Stromal cell of bone marrow (primary cell): Measurements from ENCODE around the gene TMEM62.
A peak's percentile ranks its signal among the peaks of the same experiment; 100 is the strongest.
"Not testable (repeated sequence)": the region's sequence is repeated elsewhere in the genome, so short reads cannot be mapped to it uniquely, and the experiment has no call there.

Source experiments
- DNase-seq: peaks from one replicate; pipeline ENCODE4 v3.0.0-alpha.2; 2012; ENCODE audit warnings: low read depth

The TMEM62 gene

GRCh38 chr15:43210172-43210745, 76.9 kb downstream of the TMEM62 start:
- no peak for DNase-seq

GRCh38 chr15:43210807-43211206, 77.4 kb downstream of the TMEM62 start:
- no peak for DNase-seq

- no peak for DNase-seq
Measured at GRCh38 chr15:43211224-43211735, 77.9 kb downstream of the TMEM62 start.

GRCh38 chr15:43212299-43212698, 78.9 kb downstream of the TMEM62 start:
- DNase-seq = no peak

GRCh38 chr15:43212951-43213350, 79.6 kb downstream of the TMEM62 start:
- no peak for DNase-seq

- no peak for DNase-seq
Measured at GRCh38 chr15:43213466-43213865, 80.1 kb downstream of the TMEM62 start.

GRCh38 chr15:43214169-43214568, 80.8 kb downstream of the TMEM62 start:
- no peak for DNase-seq

- DNase-seq = no peak
Measured at GRCh38 chr15:43214592-43215295, 81.4 kb downstream of the TMEM62 start.

- DNase-seq = peak; percentile 18
Measured at GRCh38 chr15:43215961-43216360, 82.6 kb downstream of the TMEM62 start.

GRCh38 chr15:43218908-43219706, 85.7 kb downstream of the TMEM62 start:
- peak; percentile 7 for DNase-seq

- DNase-seq = no peak
Measured at GRCh38 chr15:43219929-43220928, 86.8 kb downstream of the TMEM62 start.

GRCh38 chr15:43220991-43221403, 87.6 kb downstream of the TMEM62 start, which contains the start of gene EPB42:
TSS of gene EPB42 (minus strand) at chr15:43221018. CDS start at chr15:43220825, 193 bp downstream.
- DNase-seq = no peak

GRCh38 chr15:43221422-43221821, 88.0 kb downstream of the TMEM62 start:
- DNase-seq = no peak

- peak; percentile 47 for DNase-seq
Measured at GRCh38 chr15:43225201-43225949, 92.0 kb downstream of the TMEM62 start.

GRCh38 chr15:43225950-43226255, 92.5 kb downstream of the TMEM62 start:
- DNase-seq = not testable (repeated sequence)

- DNase-seq = no peak
Measured at GRCh38 chr15:43226436-43227305, 93.3 kb downstream of the TMEM62 start.

GRCh38 chr15:43229977-43230376, 96.6 kb downstream of the TMEM62 start:
- DNase-seq = no peak

- peak; percentile 40 for DNase-seq
Measured at GRCh38 chr15:43230640-43231115, 97.3 kb downstream of the TMEM62 start.

- no peak for DNase-seq
Measured at GRCh38 chr15:43232289-43232874, 99.0 kb downstream of the TMEM62 start.
